ENCODE measurements around the gene MED13L.

MED13L gene

DNA sequence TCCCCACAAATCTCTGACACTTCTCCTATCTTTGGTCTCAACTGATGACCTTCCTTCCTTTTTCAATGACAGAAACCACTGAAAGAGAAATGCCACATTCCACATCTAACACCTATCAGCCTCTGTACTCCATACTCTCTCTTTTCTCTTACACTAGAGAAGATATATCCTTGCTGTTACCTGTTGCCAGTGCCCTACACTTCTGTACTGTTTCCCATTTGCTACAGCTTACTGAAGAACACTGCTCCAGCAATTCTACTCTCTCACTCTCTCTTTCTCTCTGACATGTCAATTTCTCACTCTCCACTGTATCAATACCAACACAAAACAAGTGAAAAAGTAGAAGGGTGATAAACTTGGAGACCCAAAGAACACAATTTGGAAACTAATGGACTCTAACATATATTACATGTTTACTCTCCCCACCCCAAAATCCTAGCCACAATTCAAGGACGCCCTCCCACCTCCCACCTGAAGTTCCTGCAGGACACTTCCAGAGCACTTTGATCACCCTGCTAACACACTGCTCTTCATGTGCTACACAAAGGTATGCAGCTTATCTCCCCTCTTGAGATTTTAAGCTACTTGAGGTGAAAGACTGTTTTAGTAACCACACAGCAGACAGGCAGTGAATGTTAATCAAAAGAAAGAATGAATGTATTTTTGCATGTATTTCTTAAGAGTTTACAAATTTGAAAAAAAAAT is 95.0 kb downstream of the MED13L start:
- no peak for DNase-seq (ENCODE audit: low read depth in 2 of 2)

DNA sequence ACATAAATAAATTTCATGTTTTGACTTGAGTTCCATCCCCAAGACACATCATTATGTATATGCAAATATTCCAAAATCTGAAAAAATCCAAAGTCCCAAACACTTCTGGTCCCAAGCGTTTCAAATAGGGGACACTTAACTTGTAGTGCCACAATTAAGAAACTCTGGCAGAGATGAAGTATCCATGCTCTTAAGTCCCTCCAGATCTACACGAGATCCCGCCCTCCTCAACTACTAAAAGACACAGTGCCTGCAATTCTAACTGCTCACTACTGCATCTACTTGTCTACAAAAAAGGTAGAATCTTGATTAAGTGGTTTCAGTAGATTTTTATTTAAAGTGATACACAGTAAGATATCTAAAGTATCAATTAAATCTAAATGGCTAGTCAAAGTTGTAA is 97.0 kb downstream of the MED13L start:
- DNase-seq (ENCODE audit: low read depth in 2 of 2) = no peak

DNA sequence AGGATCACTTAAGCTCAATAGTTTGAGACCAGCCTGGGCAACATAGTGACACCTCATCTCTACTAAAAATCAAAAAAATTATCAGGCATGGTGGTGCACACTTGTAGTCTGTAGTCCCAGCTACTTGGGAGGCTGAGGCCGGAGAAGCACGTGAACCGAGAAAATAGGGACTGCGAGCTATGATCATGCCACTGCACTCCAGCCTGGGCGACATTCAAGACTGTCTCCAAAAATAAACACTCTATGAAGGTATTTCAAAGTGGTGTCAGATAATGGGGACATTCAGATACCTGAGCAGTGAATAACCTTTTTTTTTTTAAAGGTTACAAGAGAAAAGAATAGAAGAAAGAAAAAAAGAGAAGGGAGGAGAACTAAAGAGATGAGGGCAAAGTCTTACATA is 98.1 kb downstream of the MED13L start:
- DNase-seq (ENCODE audit: low read depth in 2 of 2) = no peak

DNA sequence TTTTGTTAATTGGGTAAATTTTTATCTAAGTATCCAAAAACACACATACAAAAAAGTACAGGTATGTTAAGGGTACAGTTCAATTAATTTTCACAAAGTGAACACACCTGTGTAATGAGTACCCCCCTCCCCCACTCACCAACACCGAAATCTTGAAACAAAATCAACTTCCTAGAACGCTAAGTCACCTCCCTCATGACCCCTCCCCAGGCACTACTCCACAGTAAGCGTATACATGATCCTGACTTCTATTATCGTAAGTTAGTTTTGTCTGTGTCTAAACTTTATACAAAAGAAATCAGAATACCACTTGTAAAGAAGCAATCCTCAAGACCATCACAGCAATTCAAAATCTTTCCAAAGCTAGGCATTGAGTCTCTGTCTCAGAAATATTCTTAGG is 100.5 kb downstream of the MED13L start:
- DNase-seq (ENCODE audit: low read depth in 2 of 2) = no peak

DNA sequence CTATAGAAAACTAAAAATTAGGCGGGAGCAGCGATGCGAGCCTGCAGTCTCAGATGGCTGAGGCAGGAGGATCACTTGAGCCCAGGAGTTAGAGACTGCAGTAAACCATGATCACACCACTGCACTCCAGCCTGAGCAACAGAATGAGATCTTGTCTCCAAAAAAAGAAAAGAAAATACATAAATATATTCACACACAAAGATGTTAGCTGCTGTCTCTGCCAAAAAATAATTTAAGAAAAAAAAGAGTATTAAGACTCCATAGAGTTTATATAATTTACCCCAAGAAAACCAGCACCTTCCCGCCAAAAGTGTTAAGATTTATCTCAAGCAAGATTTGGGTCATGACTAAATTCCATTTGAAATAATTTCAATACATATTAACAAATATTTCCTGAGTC is 102.6 kb downstream of the MED13L start:
- DNase-seq (ENCODE audit: low read depth in 2 of 2) = no peak

DNA sequence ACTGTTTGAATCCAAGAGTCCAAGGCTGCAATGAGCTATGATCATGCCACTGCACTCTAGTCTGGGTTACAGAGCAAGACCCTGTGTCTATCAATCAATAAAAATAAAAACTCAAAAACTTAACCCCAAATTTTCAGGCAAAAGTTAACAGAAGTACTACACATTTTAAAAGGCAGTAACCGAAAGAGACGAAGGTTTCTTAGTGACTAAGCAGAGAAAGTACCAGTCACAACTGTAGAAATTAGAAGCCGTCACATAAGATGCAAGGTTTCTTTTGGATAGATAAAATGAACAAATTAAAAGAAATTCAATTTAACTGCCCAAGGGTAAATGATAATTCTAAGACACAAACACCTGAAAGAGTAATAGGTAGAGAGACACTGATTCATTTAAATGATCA is 103.5 kb downstream of the MED13L start:
- no peak for DNase-seq (ENCODE audit: low read depth in 2 of 2)

DNA sequence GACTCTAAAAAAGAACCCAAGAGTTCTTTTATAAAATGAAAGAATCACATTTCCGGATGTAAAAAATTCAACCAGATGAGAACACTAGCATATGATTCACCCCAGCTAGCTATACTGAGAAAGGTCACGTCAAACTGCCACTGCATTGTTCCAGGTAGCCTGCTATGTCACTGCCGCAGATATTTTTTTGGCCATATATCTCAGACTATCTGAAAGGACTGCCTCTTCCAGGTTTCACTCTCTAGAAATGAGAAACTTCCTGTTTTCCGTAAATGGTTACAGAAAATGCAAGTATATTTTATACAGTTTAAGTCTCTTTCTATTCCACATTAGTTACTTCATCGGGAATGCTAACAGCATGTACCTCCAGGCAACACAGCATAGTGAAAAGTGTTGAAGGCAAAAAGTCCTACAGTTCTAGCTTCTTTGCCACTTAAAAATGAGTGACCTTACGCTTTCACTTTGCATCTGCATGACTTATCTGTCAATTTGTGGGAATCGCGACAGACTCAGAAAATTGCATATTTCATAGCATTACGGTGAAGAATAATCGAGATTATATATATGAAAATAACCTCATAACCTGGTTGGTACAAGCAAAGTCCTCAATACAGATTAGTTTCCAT is 105.2 kb downstream of the MED13L start:
- peak in 1 of 2 donors; percentile 20 for DNase-seq (ENCODE audit: low read depth in 2 of 2)

DNA sequence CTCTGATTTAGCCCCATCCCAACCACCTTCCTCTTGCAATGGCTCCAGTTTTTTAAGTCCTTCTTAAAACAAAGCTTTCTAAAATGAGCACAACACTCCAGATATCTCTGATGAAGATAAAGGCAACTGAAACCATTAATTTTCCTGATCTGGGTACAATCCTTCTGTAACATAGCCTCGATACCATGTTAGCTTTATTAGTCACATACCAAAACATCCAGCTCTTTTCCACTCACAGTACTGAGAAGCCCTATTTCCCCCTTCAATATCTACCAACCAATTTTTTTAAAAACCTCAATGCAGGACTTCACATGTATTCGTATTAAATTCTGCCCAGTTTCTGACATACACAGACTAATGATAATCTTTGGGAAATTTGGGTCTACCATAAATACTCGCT is 105.9 kb downstream of the MED13L start:
- no peak for DNase-seq (ENCODE audit: low read depth in 2 of 2)

DNA sequence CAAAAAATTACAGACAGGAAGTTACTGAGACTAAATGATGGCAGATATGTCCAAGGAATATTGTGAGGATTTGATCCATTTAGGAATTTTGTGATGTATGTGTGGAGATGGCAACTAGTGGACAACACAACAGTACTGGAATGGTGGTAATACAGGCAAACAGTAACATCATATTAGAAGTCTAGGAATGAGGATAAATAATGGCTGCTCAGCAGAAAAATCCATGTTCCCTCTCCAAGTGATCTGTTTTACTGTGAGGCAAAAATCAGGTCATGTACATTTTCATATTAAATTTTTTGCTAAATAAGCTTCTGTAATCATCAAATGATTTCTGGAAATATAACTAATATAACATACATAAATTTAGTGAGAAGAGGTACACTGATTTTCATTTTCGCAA is 108.4 kb downstream of the MED13L start:
- DNase-seq (ENCODE audit: low read depth in 2 of 2) = no peak

DNA sequence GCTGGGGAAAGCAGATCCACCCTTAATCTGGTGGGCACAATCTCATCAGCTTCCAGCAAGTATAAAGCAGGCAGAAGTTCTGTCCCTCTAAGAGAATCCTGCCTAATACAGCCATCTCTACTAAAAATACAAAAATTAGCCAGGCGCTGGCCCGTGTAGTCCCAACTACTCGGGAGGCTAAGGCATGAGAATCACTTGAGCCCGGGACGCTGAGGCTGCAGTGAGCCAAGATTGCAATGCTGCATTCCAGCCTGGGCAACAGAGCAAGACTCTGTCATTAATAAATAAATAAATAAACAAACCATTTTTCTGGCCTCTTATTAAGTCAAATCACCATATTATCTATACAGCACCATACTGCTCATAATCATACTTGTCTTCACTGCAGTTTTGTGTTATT is 111.2 kb downstream of the MED13L start:
- DNase-seq (ENCODE audit: low read depth in 2 of 2) = no peak

DNA sequence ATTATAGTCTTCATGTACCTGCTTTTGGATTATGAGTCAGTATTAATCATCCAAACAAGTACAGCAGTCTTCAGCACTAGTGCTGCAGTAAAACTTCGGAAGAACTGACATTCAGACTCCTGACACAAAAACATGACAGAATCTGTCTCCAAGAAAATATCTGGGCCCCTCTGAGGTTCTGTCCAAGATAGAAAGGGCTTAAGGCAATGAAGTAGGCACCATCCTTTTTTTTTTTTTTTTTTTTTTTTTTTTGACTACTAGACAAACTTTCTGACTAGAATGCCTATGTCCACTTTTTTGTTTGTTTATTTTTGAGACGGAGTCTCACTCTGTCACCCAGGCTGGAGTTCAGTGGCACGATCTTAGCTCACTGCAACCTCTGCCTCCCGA is 112.5 kb downstream of the MED13L start:
- no peak for DNase-seq (ENCODE audit: low read depth in 2 of 2)

DNA sequence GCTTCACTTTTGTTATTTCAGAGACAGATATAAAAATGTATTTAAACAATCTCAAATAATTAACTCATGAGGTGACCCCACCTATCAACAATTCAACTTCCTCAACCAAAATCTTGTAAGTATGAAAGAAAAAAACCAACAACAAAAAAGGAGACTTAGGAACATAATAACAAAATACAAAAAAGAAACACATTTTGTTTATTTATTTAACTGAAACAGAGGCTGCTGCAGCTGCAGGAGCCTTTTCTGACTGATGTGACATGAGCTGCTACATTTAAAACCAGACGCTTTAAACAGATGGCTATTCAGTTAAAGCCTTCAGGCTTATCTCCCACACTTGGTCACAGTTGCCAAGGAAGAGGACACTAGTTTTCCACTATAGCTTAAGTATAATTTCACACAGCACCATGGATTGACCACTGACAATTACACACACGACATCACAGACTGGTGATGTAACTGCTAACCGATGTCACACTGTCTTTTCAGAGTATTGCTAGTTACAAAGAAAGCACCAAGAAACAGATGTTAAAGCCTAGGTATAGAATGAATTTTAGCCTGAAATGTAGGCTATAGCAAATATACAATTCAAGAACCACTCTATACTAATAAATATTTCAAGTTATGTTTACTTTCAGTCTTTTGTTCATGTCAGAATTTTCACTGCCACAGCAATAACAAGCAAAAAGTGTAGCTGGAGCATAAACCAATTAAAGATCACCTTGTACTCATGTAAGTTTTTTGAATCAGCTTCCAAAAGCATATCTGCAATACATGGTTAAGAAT is 113.0 kb downstream of the MED13L start:
- no peak for DNase-seq (ENCODE audit: low read depth in 2 of 2)

DNA sequence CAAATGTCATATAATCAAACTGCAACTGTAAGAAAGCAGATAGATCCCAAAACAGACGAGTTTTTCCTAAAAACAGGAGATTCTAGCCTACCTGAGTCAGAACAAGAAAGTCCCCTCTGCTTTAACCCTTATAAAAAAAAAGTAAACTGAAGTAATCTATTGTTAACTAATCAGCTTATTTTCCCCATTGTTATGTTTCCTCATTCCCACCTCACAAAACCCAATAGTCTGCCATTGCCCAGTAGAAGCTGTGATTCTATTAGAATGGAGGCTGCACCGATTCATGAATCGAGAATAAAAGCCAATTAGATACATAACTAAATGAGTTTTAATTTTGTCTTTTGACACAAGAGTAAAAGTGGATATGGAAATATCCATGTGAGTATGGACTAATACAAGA is 115.4 kb downstream of the MED13L start:
- no peak for DNase-seq (ENCODE audit: low read depth in 2 of 2)

DNA sequence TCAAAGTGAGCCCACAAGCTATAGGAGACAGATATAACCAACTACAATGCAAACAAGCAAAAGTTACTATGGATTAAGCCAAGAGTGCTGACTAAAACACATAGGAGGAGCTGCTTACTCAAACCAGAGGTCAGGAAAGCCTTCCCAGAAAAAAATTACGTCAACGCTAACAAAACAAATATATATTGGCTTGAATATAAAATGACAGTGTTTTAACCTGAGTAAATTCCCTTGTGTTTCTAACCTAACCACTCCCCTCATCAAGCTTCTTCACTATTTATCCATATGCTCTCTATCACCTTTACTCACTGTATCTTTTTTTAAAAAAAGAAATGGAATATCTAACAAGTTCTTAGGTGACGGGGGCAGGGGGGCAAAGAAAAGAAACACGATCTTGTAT is 115.9 kb downstream of the MED13L start:
- DNase-seq (ENCODE audit: low read depth in 2 of 2) = no peak

DNA sequence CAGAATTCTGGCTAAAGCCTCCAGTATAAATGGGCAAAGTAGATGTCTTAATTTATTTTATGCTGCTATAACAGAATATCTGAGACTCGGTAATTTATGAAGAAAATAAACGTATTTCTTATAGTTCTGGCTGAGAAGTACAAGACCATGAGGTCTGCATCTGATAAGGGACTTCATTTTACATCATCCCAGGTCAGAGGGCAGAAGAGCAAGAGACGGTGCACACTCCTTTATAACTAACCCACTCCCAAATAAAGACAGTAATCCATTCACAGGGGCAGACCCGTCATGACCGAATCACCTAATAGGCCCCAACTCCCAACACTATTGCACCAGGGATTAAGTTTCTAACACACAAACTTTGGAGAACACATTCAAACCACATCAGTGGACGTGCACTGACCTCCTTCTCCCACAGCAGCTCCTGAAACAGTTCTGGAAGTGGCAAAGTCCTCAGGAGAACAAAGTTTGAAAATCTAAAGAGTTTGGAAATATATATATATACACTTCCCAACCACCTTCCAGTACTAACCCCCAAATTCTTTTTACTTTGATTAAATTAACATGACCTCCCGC is 116.5 kb downstream of the MED13L start:
- DNase-seq (ENCODE audit: low read depth in 2 of 2) = no peak

DNA sequence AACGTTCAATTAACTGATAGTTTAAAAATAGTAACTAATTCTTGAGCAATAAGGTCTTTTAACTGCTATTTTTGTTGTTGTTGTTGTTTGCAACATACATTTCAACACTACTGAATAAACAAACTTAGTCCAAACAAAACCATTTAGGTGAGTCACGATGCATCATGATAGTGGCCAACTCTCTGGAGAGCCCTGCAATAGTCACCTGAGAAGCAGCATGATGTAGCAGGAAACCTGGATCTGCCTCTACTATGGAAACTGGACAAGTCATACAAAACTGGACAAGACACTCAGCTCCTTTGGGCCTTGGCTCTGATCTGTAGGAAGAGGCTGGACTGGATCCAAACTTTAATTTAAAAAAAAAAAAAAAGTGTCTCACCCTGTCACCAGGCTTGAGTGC is 117.3 kb downstream of the MED13L start:
- no peak for DNase-seq (ENCODE audit: low read depth in 2 of 2)

DNA sequence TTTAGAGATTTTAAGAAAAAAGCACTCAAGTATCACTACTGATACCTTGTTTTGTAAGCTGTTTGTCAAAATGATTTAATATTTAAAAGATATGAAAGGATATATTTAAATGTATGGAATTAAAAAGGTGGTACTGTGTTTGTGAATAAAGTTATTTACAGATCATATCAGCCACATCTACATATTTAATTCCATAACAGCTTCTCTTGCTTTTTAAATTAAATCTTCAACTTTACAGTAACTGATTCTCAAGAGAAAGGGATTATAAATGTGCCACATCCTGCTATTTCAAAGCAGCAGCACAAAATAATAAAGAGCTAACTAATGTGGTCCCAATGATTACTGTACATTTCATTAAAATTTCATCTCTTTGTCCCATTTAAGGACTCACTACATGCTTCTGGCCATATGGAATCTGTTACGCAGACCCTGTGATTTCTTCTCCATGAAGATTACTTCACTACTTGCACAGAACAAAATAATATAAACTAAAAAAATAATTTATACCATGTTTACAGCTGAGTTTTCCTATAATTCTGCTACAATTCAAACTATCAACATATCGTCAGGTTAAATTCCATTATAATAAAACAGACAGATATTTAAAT is 117.8 kb downstream of the MED13L start:
- no peak for DNase-seq (ENCODE audit: low read depth in 2 of 2)

DNA sequence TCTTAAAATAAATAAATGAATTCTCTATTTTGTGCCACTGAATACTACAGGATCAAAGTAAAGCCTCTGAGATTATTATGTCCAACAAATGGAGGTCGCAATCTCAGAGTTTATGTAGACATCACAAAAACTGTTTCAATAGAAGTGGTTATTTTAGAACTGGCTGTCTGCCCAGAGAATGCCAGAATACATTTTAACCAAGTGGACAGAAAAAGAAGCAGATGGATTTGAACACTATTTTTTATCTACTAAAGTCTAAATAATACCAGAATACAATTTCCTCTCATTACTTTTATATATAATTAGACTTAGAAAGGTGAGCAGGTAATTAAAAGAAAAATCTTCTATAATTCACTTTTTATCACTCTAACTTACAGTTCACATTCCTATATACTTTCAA is 118.3 kb downstream of the MED13L start:
- no peak for DNase-seq (ENCODE audit: low read depth in 2 of 2)

DNA sequence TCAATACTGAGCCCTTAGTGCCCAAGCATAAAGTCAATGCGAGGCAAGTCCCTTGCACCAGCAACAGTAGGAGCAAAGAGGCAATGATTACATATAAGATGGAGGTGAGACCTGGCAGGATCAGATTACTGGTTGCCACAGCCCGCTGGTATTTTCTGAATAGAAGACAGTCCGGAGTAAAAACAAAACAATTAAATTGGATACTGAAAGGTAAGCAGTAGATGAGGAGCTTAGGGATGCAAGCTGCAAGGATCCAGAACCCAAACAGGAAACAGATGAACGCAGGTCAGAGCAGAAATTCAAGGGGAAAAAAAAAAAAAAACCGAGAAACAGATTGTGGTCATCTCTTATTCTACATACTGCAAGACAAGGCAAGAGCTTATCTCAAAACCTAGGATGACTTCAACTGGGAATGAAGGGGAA is 119.6 kb downstream of the MED13L start:
- no peak for DNase-seq (ENCODE audit: low read depth in 2 of 2)

DNA sequence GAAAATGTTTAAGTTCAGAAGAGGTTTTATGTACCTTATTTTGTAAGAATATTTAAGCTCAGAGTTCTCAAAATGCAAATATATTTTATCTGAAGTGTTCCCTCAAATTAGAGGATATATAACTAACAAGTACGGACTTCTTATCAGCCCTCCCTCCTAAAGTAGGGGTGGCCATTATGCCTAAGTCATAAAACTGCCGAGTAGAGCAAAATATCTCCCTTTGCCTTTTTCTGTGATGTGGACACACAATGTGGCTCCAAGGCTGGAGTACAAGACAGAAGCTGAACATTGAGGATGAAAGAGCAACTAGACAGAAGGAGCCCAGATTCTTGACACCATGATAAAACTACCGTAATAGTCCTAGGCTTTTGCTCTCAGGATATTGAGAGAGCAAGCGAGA is 120.9 kb downstream of the MED13L start:
- no peak for DNase-seq (ENCODE audit: low read depth in 2 of 2)

DNA sequence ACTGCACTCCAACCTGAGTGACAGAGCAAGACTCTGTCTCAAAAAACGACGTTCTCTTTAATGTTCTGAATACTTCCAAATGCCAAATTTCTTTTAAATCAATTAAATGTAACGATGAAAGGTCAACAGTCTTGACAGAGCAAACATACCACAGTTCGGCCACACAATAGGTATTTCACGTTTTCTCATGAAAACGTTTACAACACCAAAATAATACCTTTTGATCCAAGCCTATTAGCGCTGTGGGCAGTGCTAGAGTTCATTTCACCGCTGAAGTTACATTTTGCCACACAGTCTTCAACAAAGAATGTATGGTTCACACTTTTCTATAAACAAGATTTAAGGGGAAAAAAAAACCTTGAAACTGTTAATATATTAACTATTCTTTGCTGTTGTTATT is 122.1 kb downstream of the MED13L start:
- no peak for DNase-seq (ENCODE audit: low read depth in 2 of 2)

DNA sequence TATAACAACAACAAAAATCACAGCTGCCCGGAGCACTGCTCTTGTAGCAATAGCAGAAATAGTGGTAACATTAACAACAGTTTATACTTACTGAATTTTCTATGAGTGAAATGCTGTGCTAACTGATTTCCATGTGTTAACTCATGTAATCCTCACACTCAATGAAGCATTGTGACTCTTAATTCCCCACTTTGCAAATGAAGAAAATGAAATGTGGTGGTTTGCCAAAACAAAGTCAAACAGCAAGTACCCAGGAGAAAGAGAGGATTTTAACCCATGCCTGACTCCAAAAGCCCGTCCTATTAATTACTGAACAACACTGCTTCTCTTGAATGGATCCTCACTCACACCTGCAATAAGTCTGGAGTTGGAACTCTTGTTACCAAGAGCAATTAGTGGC is 123.5 kb downstream of the MED13L start:
- DNase-seq (ENCODE audit: low read depth in 2 of 2) = no peak
